Activated CD4-positive, alpha-beta T cell treated with anti-CD3 and anti-CD28 coated beads, Interleukin-2, amount 10 ng/mL, durations not matched to agents 7 days and 5 days (primary cell): ENCODE data around the gene TIGD2. TPM values are rescaled to one million over a fixed set of nuclear protein-coding genes. Genes with fewer than 3 reads are reported as not detected.
"Not testable (repeated sequence)": the region's sequence is repeated elsewhere in the genome, so short reads cannot be mapped to it uniquely, and the experiment has no call there.

Experiments used
- CTCF ChIA-PET: fragments of 350-600 bp; sonication (Branson Sonifier 250); formaldehyde crosslinking; loops from one replicate; lab custom pipeline; 2021; ENCODE audit warnings: antibody characterized with exemption; lab: Charles Lee
- POLR2A ChIA-PET: fragments of 350-600 bp; sonication (Branson Sonifier 250); formaldehyde crosslinking; loops from one replicate; lab custom pipeline; 2021; ENCODE audit warnings: antibody characterized with exemption; lab: Charles Lee
- DNase-seq: peaks from one replicate; pipeline ENCODE4 v3.0.0-alpha.2; 2020
- H3K27ac Mint-ChIP-seq: one replicate; pipeline ENCODE4 v1.8.0; 2021; ENCODE audit warnings: mild to moderate bottlenecking, moderate library complexity, mixed read lengths
- H3K27me3 Mint-ChIP-seq: one replicate; pipeline ENCODE4 v1.8.0; 2021; ENCODE audit warnings: mixed read lengths
- H3K36me3 Mint-ChIP-seq: one replicate; pipeline ENCODE4 v1.8.0; 2021; ENCODE audit warnings: low read depth, mixed read lengths
- H3K4me1 Mint-ChIP-seq: one replicate; pipeline ENCODE4 v1.8.0; 2021; ENCODE audit warnings: mixed read lengths
- H3K4me3 Mint-ChIP-seq: one replicate; pipeline ENCODE4 v1.8.0; 2021; ENCODE audit warnings: mild to moderate bottlenecking, moderate library complexity, mixed read lengths
- H3K9me3 Mint-ChIP-seq: one replicate; pipeline ENCODE4 v1.8.0; 2021; ENCODE audit warnings: mixed read lengths
- total RNA-seq, 2 experiments: library from RNA; stranded (reverse); gene quantifications; one replicate each; pipeline ENCODE4 v1.2.3, GENCODE V29; 2021

The TIGD2 gene
- total RNA-seq, 2 experiments from 2014 or later: 5.9 to 6.4 TPM

GRCh38 chr4:89123451-89123851 is 12.1 kb downstream of the TIGD2 start:
- Mint-ChIP-seq H3K4me3 (no peak overlapping the region), H3K27me3 (no peaks in the 10 kb centered on the region), H3K9me3 (no peaks in the 10 kb centered on the region), H3K36me3 (no peaks in the 10 kb centered on the region), H3K27ac (no peak overlapping the region), H3K4me1 (peaks cover 15% of the 10 kb centered on the region)
- DNase-seq: no peak
- ChIA-PET CTCF (interaction anchor here (1.0 kb wide), 1 partner anchor 19 kb away, joined by 3 read pairs; no protein-coding TSS in a partner anchor), POLR2A (no interaction called here)

- Mint-ChIP-seq H3K27ac (no peak overlapping the region), H3K36me3 (no peaks in the 10 kb centered on the region), H3K4me1 (peaks cover 15% of the 10 kb centered on the region), H3K4me3 (no peak overlapping the region), H3K9me3 (no peaks in the 10 kb centered on the region), H3K27me3 (peaks cover 2% of the 10 kb centered on the region)
- no peak for DNase-seq
- ChIA-PET POLR2A (no interaction called here), CTCF (no interaction called here)
These were observed 14.8 kb downstream of the TIGD2 start for GRCh38 chr4:89125901-89126782.

DNA sequence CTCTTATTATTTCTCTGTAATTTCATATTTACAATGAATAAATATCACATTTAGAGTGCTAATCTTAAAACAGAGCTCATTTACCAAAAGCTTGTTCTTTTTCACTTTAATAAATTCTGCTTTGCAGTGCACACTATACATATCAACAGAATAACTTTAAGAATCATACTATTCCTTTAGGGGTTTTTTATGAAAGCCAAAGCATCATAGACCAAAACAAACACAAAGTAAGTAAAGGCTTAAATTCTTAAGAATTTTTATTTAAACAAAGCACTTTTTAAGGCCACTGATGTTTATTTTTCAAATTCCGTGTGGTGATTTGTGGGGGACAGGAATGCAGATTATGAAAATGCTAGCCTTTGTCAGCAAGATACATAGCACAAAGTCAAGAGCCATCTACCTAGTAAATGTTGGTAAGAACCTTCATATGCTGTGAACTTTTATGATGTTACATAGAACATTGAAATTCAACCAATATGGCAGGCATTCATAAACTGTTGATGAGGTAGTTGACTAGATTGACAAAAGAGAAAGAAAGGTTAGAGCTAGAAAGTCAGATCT is 17.8 kb downstream of the TIGD2 start:
- Mint-ChIP-seq H3K4me1 (peaks cover 15% of the 10 kb centered on the region), H3K9me3 (no peaks in the 10 kb centered on the region), H3K27ac (no peak overlapping the region), H3K4me3 (no peak overlapping the region), H3K27me3 (peaks cover 2% of the 10 kb centered on the region), H3K36me3 (no peaks in the 10 kb centered on the region)
- DNase-seq: no peak
- CTCF ChIA-PET: no interaction called here
- POLR2A ChIA-PET: no interaction called here

GRCh38 chr4:89134775-89135319 is 23.5 kb downstream of the TIGD2 start:
- Mint-ChIP-seq H3K4me3 (no peak overlapping the region), H3K27me3 (peaks cover 2% of the 10 kb centered on the region), H3K27ac (no peak overlapping the region), H3K36me3 (no peaks in the 10 kb centered on the region), H3K9me3 (no peaks in the 10 kb centered on the region), H3K4me1 (no peaks in the 10 kb centered on the region)
- ChIA-PET POLR2A (no interaction called here), CTCF (no interaction called here)
- DNase-seq: no peak

DNA sequence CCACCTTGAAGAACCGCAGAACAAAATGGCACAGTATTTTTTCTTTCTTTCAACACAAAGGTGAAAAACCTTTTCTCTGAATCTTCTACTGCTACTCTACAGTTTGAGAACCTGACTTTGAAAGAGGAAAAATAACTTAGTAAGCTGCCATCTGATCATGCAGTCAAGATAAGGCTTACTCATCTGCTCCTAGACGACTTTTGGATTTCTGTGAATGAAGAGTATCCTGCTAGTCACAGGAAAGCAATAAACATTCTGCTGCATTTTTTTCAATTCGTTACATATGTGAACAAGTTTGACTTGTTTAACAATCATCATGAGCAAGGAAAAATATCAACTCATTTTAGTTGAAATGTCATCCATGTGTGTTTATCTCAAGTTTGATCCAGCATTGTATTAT is 25.2 kb downstream of the TIGD2 start:
- no peaks in the 10 kb centered on the region for H3K9me3 Mint-ChIP-seq
- ChIA-PET POLR2A (no interaction called here), CTCF (no interaction called here)
- no peaks in the 10 kb centered on the region for H3K4me1 Mint-ChIP-seq
- DNase-seq: no peak
- H3K27me3 Mint-ChIP-seq: no peaks in the 10 kb centered on the region
- no peak overlapping the region for H3K27ac Mint-ChIP-seq
- H3K4me3 Mint-ChIP-seq: no peak overlapping the region
- H3K36me3 Mint-ChIP-seq: no peaks in the 10 kb centered on the region

DNA sequence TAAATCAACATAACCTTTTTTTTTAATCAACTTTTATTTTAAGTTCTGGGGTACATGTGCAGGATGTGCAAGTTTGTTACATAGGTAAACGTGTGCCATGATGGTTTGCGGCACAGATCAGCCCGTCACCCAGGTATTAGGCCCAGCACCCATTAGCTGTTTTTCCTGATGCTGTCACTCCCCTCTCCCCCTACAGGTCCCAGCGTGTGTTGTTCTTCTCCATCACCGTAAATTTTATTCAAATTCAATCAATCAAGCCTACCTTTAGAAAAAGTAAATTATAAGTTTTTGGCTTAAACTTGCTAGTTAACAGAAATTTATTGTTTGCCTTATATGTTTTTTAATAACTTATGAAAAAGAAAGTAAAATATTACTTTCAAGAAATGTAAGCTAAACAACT is 25.9 kb downstream of the TIGD2 start:
- no peak for DNase-seq
- POLR2A ChIA-PET: no interaction called here
- Mint-ChIP-seq H3K9me3 (no peaks in the 10 kb centered on the region), H3K4me3 (no peak overlapping the region), H3K36me3 (no peaks in the 10 kb centered on the region), H3K27ac (no peak overlapping the region), H3K4me1 (no peaks in the 10 kb centered on the region), H3K27me3 (no peaks in the 10 kb centered on the region)
- CTCF ChIA-PET: no interaction called here

DNA sequence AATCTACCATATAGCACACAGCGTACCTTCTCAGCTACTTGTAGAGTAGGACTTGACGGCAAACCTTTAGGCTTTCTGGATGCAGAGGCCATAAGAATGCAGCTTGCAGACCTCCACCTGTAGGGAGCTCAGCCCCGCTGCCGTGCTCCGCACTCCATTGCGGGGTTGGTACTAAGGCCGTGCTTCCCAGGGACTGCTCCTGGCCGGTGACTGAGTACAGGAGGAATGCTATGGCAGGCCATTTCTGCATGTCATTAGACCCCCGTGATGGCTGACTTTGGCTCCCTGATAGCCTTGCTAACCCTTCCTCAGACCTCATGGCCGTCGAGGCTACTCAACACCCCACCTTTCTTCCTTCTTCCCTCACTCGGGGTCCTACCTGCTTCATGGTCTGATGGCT is 26.4 kb downstream of the TIGD2 start:
- ChIA-PET POLR2A (no interaction called here), CTCF (no interaction called here)
- Mint-ChIP-seq H3K27me3 (no peaks in the 10 kb centered on the region), H3K4me1 (no peaks in the 10 kb centered on the region), H3K27ac (no peak overlapping the region), H3K36me3 (no peaks in the 10 kb centered on the region), H3K9me3 (no peaks in the 10 kb centered on the region), H3K4me3 (no peak overlapping the region)
- no peak for DNase-seq

DNA sequence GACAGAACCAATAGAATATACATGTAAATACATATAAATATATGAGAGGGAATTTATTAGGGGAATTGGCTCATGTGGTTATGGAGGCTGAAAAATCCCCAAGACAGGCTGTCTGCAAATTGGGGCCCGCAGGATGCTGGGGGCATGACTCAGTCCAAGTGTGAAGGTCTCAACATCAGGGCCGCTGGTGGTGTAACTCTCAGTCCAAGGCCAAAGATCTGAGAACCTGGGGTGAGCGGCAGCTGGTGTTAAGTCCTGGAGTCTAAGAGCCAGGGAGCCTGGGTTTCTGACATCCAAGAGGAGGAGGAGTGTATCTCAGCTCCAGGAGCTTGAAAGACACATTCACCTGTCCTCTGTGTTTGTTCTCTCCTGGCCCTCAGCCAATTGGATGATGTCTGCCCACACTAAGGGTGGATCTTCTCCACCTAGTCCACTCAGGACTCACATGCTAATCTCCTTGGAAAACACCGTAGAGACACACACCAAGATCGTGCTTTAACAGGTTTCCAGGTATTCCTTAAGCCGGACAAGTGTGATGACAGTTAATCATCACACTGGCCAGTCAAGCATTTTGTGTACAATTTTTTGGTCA is 28.9 kb downstream of the TIGD2 start:
- Mint-ChIP-seq H3K27ac (no peak overlapping the region), H3K4me1 (no peaks in the 10 kb centered on the region), H3K9me3 (no peaks in the 10 kb centered on the region), H3K4me3 (no peak overlapping the region), H3K36me3 (no peaks in the 10 kb centered on the region), H3K27me3 (no peaks in the 10 kb centered on the region)
- DNase-seq: no peak
- ChIA-PET POLR2A (interaction anchor here (0.7 kb wide), 1 partner anchor 86 kb away, joined by 11 read pairs; no protein-coding TSS in a partner anchor), CTCF (no interaction called here)

DNA sequence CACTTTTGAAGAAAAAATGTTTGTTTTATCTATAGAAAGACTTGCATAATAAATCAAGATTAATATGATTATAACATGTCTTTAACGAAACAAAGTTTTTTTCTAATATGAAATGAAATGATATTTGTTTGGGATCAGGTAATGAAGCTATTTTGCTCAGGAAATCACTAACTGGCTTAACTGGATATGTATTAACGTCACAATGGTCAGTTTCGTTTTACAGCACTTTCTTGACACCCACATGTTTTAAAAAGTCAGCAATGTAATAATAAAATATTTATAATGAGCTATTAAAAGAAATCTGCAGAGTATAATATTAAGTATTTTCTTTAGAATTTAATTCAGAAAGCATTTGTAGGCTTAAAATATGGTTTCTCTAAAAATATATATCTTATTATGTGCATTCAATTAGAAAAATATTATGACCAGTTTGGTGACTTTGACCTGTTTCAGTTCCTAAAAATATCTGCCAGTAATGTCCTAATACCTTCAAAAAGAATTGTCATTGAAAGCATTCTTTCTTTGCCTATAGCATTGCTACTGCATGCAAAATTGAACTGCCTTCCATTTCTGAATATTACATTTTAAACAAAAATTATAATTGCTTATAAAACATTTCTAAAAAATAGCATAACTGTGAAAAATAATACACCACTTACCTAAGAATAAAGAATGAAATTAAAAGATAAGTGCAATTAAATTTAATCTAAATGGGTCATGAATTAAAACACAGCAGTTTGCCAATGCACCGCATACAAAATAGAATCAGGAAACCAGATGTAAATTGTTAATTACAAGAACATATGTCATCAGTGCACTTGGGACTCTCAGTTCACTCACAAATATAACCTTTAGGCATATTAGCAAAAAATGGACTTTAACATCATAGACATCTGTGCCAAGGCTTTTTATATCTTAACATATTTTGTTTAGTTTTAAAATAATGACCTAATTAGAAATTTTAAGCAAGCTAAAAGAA is 31.6 kb downstream of the TIGD2 start:
- ChIA-PET POLR2A (no interaction called here), CTCF (no interaction called here)
- DNase-seq: no peak
- no peak overlapping the region for H3K27ac Mint-ChIP-seq
- H3K36me3 Mint-ChIP-seq: no peaks in the 10 kb centered on the region
- no peaks in the 10 kb centered on the region for H3K9me3 Mint-ChIP-seq
- H3K4me3 Mint-ChIP-seq: no peak overlapping the region
- no peaks in the 10 kb centered on the region for H3K27me3 Mint-ChIP-seq
- H3K4me1 Mint-ChIP-seq: no peaks in the 10 kb centered on the region

GRCh38 chr4:89144652-89145051 is 33.3 kb downstream of the TIGD2 start:
- H3K27ac Mint-ChIP-seq, H3K36me3 Mint-ChIP-seq, H3K9me3 Mint-ChIP-seq, H3K4me3 Mint-ChIP-seq, DNase-seq, POLR2A ChIA-PET, H3K27me3 Mint-ChIP-seq, CTCF ChIA-PET, H3K4me1 Mint-ChIP-seq: not testable (repeated sequence)

DNA sequence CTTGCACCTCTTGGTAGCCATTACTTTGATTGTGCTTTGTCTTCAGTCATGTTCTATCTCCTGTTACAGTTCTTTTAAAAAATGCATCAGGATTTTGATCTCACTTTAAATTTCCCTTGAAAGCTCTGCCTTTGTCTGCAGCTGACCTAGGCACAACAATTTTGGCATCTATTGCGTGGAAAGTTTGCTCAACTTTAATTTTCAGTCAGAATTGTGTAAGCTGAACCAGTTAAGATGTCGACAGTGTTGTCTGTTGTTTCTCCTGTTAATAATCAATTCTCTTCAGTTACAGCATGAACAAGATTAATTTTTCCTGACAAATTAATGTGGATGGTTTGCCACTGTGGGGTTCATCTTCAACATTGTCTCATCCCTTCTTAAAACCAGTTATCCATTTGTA is 34.9 kb downstream of the TIGD2 start:
- Mint-ChIP-seq H3K27ac (no peak overlapping the region), H3K36me3 (no peaks in the 10 kb centered on the region), H3K9me3 (peaks cover 3% of the 10 kb centered on the region), H3K4me3 (no peak overlapping the region), H3K27me3 (no peaks in the 10 kb centered on the region), H3K4me1 (no peaks in the 10 kb centered on the region)
- CTCF ChIA-PET: no interaction called here
- no peak for DNase-seq
- POLR2A ChIA-PET: no interaction called here

DNA sequence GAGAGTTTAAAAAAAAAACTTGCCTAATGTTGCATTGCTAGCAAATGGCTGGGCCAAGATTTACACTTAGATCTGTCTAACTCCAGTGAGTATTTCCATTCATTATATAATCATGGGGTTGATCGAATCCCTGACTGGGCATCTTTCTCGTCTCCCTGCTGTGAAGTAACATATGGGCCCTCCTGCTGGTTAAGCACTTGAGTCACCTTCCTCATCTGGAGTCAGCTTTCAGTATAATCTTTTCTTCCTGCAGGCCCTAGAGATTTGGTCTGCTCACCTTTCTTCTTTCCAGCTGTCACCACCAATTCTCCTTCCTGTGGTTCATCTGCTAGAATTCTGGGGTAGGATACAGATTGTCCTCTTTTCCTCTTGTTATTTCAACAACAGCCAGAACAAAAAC is 41.6 kb downstream of the TIGD2 start:
- no peaks in the 10 kb centered on the region for H3K4me1 Mint-ChIP-seq

More for the DNA sequence above, 41.6 kb downstream of the TIGD2 start:
- ChIA-PET CTCF (interaction anchor here (1.2 kb wide), 1 partner anchor 9 kb away, joined by 3 read pairs; no protein-coding TSS in a partner anchor), POLR2A (no interaction called here)
- DNase-seq: no peak
- H3K27me3 Mint-ChIP-seq: no peaks in the 10 kb centered on the region
- H3K36me3 Mint-ChIP-seq: no peaks in the 10 kb centered on the region
- peaks cover 3% of the 10 kb centered on the region for H3K9me3 Mint-ChIP-seq
- no peak overlapping the region for H3K27ac Mint-ChIP-seq
- H3K4me3 Mint-ChIP-seq: no peak overlapping the region
